NB4 (cell line): ENCODE results near the gene ABHD1.

ENCODE experiments used
- MYC ChIP-seq: IDR thresholded peaks from 2 replicates; pipeline ENCODE4 v1.6.1; 2011; ENCODE audit warnings: low read depth, low read length
- POLR2A ChIP-seq: IDR thresholded peaks from 2 replicates; pipeline ENCODE4 v1.6.1; 2011; ENCODE audit warnings: mild to moderate bottlenecking; ENCODE audit not compliant: insufficient read length; ENCODE audit errors: extremely low read depth
- TF ChIP-seq, protein P1 (sequence below): IDR thresholded peaks from one replicate; pipeline ENCODE4 v1.5.1; 2012; ENCODE audit warnings: low read depth, low read length

DNA sequence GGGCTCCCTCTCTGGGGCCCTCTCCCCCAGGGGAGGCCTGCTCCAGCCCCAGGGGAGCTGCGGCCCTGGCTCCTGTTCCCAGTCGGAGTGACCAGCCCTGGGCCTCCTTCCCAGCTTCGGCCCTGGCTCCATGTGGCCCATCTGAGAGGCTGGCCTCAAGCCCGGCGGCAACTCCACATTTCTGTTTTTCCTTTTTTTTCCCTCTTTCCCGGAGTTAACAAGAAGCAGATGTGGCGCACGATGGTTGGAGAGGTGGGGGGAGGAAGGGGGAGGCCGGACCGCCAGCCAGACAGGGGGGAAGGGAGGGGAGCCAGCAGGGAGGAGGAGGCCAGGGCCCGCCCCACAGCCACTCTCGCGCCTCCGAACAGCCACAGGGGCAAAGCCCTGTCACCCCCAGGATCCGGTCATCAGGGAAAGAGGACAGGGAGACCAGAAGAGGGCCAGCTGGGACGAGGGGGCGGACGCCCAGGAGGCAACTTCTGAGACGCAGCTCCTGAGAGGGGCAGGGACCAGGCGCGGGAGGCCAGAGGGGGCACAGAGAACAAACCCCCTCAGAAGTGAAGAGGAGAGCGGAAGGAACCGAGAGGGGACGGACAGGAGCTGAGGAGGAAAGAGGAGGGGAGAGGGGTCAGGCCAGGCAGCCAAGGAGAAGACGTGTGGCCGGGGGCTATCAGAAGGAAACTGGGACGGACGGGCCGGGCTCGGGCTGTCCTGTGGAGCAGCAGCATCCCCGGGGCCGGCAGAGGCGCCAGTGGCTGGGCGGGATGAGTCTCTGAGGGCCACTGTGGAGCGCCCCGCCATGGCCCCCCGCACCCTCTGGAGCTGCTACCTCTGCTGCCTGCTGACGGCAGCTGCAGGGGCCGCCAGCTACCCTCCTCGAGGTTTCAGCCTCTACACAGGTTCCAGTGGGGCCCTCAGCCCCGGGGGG is 45.1 kb upstream of the ABHD1 start, which contains the start of gene EMILIN1:
- TF ChIP-seq, protein P1, sequence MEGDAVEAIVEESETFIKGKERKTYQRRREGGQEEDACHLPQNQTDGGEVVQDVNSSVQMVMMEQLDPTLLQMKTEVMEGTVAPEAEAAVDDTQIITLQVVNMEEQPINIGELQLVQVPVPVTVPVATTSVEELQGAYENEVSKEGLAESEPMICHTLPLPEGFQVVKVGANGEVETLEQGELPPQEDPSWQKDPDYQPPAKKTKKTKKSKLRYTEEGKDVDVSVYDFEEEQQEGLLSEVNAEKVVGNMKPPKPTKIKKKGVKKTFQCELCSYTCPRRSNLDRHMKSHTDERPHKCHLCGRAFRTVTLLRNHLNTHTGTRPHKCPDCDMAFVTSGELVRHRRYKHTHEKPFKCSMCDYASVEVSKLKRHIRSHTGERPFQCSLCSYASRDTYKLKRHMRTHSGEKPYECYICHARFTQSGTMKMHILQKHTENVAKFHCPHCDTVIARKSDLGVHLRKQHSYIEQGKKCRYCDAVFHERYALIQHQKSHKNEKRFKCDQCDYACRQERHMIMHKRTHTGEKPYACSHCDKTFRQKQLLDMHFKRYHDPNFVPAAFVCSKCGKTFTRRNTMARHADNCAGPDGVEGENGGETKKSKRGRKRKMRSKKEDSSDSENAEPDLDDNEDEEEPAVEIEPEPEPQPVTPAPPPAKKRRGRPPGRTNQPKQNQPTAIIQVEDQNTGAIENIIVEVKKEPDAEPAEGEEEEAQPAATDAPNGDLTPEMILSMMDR: no peak
- no peak for TF ChIP-seq MYC
- no peak for TF ChIP-seq POLR2A
